HepG2 (cell line): ENCODE measurements around the gene DCD. TPM values are rescaled to one million over a fixed set of nuclear protein-coding genes. Genes with fewer than 3 reads are reported as not detected.

Experiments used
- ATAC-seq: fragments of 200-7000 bp; cut with Tn5 transposase; 3 replicates; pipeline ENCODE4 v1.9.1; 2020; ENCODE audit warnings: mild to moderate bottlenecking, moderate library complexity
- BruUV-seq: library from RNA; stranded (reverse); fragments of 400-500 nt; replicated peaks from 2 replicates; lab custom pipeline; 2021; lab: Mats Ljungman, UMichigan
- CTCF ChIA-PET: fragments of 300-600 bp; formaldehyde crosslinking; extraction: SDS; loops from one replicate; lab custom pipeline; 2021; ENCODE audit warnings: low total read pairs, inconsistent platforms, low intra/inter-chr PET ratio; lab: Yijun Ruan, JAX
- POLR2A ChIA-PET: fragments of 350-600 bp; sonication (Branson Sonifier 250); formaldehyde crosslinking; loops from one replicate; lab custom pipeline; 2020; ENCODE audit warnings: antibody characterized with exemption, inconsistent platforms; lab: Yijun Ruan, JAX
- DNase-seq: peaks from one replicate; pipeline ENCODE4 v3.0.0-alpha.2; 2015; ENCODE audit warnings: low spot score
- FAIRE-seq: peaks from 3 replicates; lab custom pipeline; 2011; peaks lifted over from hg19 to GRCh38; lab: Jason Lieb, UNC
- H2AFZ ChIP-seq: one replicate; pipeline ENCODE4 v1.6.1; 2011; ENCODE audit warnings: low read length, inconsistent platforms
- H3K27ac ChIP-seq: fragments of 300-600 bp; 3 replicates; pipeline ENCODE4 v1.8.0; 2011; ENCODE audit warnings: mixed run types, mild to moderate bottlenecking, mixed read lengths, low read length, inconsistent platforms; ENCODE audit not compliant: insufficient read depth; ENCODE audit errors: extremely low read length
- H3K27me3 ChIP-seq, 2 experiments: fragments of 200-600 bp in 1 of 2; 2 replicates in 1 of 2; 3 replicates in 1 of 2; pipeline versions ENCODE4 v1.6.0 to v1.8.0; 2011; ENCODE audit warnings: low read length in 2 of 2, mild to moderate bottlenecking in 2 of 2, moderate library complexity in 2 of 2, inconsistent platforms in 1 of 2; ENCODE audit not compliant: insufficient read depth in 2 of 2, control insufficient read depth in 1 of 2
- H3K36me3 ChIP-seq, 2 experiments: fragments of 200-600 bp in 1 of 2; replicated peaks in 1 of 2; 2 replicates in 1 of 2; 3 replicates in 1 of 2; pipeline versions ENCODE4 v1.5.1 to v1.8.0; 2011; ENCODE audit warnings: low read length in 2 of 2, inconsistent platforms in 1 of 2; ENCODE audit not compliant: insufficient read depth in 2 of 2, control insufficient read depth in 1 of 2
- H3K4me1 ChIP-seq: 2 replicates; pipeline ENCODE4 v1.5.1; 2012; ENCODE audit warnings: low read length, inconsistent platforms; ENCODE audit not compliant: insufficient read depth
- H3K4me2 ChIP-seq: 2 replicates; pipeline ENCODE4 v1.6.0; 2011; ENCODE audit warnings: low read depth, low read length, inconsistent platforms
- H3K4me3 ChIP-seq, 3 experiments: fragments of 200-600 bp in 1 of 3; sonication (generic), shearing (Covaris generic) in 1 of 3; replicated peaks in 1 of 3; 2 replicates each; pipeline ENCODE4 v1.5.1; 2011 to 2016; ENCODE audit warnings: low read length in 3 of 3, inconsistent platforms in 2 of 3, low read depth in 2 of 3, mild to moderate bottlenecking in 2 of 3, control low read depth in 1 of 3, mixed read lengths in 1 of 3; ENCODE audit not compliant: insufficient read depth in 1 of 3
- H3K79me2 ChIP-seq: one replicate; pipeline ENCODE4 v1.6.1; 2011; ENCODE audit warnings: low read length, inconsistent platforms; ENCODE audit not compliant: insufficient read depth
- H3K9ac ChIP-seq: 2 replicates; pipeline ENCODE4 v1.6.0; 2011; ENCODE audit warnings: mild to moderate bottlenecking, low read depth, low read length, inconsistent platforms; ENCODE audit not compliant: insufficient read depth
- H3K9me3 ChIP-seq: 2 replicates; pipeline ENCODE4 v1.5.1; 2012; ENCODE audit warnings: mild to moderate bottlenecking, low read length
- H4K20me1 ChIP-seq: 2 replicates; pipeline ENCODE4 v1.6.0; 2011; ENCODE audit warnings: inconsistent platforms, mild to moderate bottlenecking, low read length, moderate library complexity; ENCODE audit not compliant: insufficient read depth
- EEA1 ChIP-seq: sonication (generic); formaldehyde crosslinking; IDR thresholded peaks from 2 replicates; pipeline ENCODE4 v1.5.1; 2020; ENCODE audit warnings: mild to moderate bottlenecking, missing genetic modification reagents, borderline replicate concordance
- NFYB ChIP-seq: sonication (generic); formaldehyde crosslinking; IDR thresholded peaks from 2 replicates; pipeline ENCODE4 v1.4.0; 2020; ENCODE audit warnings: missing genetic modification reagents
- NPAS2 ChIP-seq: sonication (generic); formaldehyde crosslinking; IDR thresholded peaks from 2 replicates; pipeline ENCODE4 v1.8.0; 2022; ENCODE audit warnings: mild to moderate bottlenecking, missing genetic modification reagents, borderline replicate concordance
- NR2F1 ChIP-seq, 2 experiments: fragments of 450-650 bp in 1 of 2; formaldehyde crosslinking in 1 of 2; IDR thresholded peaks; 2 replicates each; pipeline versions ENCODE4 v1.5.0 to v1.6.1; 2016 to 2020; ENCODE audit warnings: mild to moderate bottlenecking in 1 of 2, missing compliant biosample characterization in 1 of 2, missing genetic modification reagents in 1 of 2, moderate library complexity in 1 of 2
- SRF ChIP-seq: IDR thresholded peaks from 2 replicates; pipeline ENCODE4 v1.6.1; 2011; ENCODE audit warnings: mild to moderate bottlenecking, low read depth, low read length, moderate library complexity
- TCF12 ChIP-seq, 2 experiments: fragments of 450-650 bp in 1 of 2; sonication (generic) in 1 of 2; formaldehyde crosslinking in 1 of 2; IDR thresholded peaks; 2 replicates each; pipeline versions ENCODE4 v1.6.1 to v1.8.0; 2017 to 2022; ENCODE audit warnings: antibody characterized with exemption in 1 of 2, mild to moderate bottlenecking in 1 of 2, missing genetic modification reagents in 1 of 2, moderate library complexity in 1 of 2
- ZNF317 ChIP-seq: sonication (generic); formaldehyde crosslinking; IDR thresholded peaks from 2 replicates; pipeline ENCODE4 v1.5.0; 2020; ENCODE audit warnings: mild to moderate bottlenecking, missing genetic modification reagents
- ZNF614 ChIP-seq: IDR thresholded peaks from 2 replicates; pipeline ENCODE4 v1.6.1; 2018; ENCODE audit warnings: missing biosample characterization, missing genetic modification reagents, inconsistent platforms, borderline replicate concordance
- ZNF616 ChIP-seq: sonication (generic); formaldehyde crosslinking; IDR thresholded peaks from 2 replicates; pipeline ENCODE4 v1.5.0; 2020; ENCODE audit warnings: low read depth, mild to moderate bottlenecking, missing genetic modification reagents
- WGBS: methylation state at CpG from one replicate; pipeline ENCODE4 v1.1.6; 2017; ENCODE audit warnings: low lambda C conversion rate; 5-methylcytosine and 5-hydroxymethylcytosine counted together
- in situ Hi-C: cut with HindIII; loops from 2 replicates; pipeline ENCODE4 v1.10.0; 2017; ENCODE audit warnings: low pct_unique_long_range_greater_than_20kb; ENCODE audit not compliant: extremely low pct_ligation_motif_present
- intact Hi-C: fragments of 100-400 bp; cut with micrococcal nuclease; formaldehyde crosslinking; loops from one replicate; pipeline ENCODE4 v1.10.0; 2022; ENCODE audit not compliant: unreplicated experiment
- polyA plus RNA-seq, 8 experiments: library from polyadenylated mRNA; depleted of rRNA in 3 of 8; stranded (reverse) in 7 of 8; unstranded in 1 of 8; fragments of >200 nt; fragmentation: Illumina TruSeq in 4 of 8; extraction: Trizol in 4 of 8; gene quantifications; 2 replicates each; pipeline versions ENCODE4 v1.2.1 to v1.2.3, GENCODE V29; 2011 to 2016; ENCODE audit warnings: low read depth in 4 of 8, missing spikeins in 1 of 8, mixed read lengths in 1 of 8; ENCODE audit not compliant: insufficient read depth in 1 of 8
- total RNA-seq, 5 experiments: library from RNA; depleted of rRNA; stranded (reverse); fragments of >200 nt; fragmentation: Illumina TruSeq; extraction: Trizol; gene quantifications; 2 replicates each; pipeline ENCODE4 v1.2.3, GENCODE V29; 2016; ENCODE audit warnings: low read depth in 1 of 5
- TF ChIP-seq, protein P1 (sequence below): sonication (generic); formaldehyde crosslinking; IDR thresholded peaks from 2 replicates; pipeline ENCODE4 v1.8.0; 2022; ENCODE audit warnings: missing genetic modification reagents, mild to moderate bottlenecking, inconsistent platforms, borderline replicate concordance
- TF ChIP-seq, protein P2 (sequence below): IDR thresholded peaks from 2 replicates; pipeline ENCODE4 v1.6.1; 2012; ENCODE audit warnings: low read length, improper control_type of control experiment
- TF ChIP-seq, protein P3 (sequence below): conservative IDR thresholded peaks from 2 replicates; pipeline ENCODE4 v1.6.1; 2018; ENCODE audit warnings: missing genetic modification reagents

Gene DCD
- total and polyA plus RNA-seq, 2 of the 13 experiments (the other 11 are each of a cell fraction or from before 2014, with no cell fraction given) = not detected

DNA sequence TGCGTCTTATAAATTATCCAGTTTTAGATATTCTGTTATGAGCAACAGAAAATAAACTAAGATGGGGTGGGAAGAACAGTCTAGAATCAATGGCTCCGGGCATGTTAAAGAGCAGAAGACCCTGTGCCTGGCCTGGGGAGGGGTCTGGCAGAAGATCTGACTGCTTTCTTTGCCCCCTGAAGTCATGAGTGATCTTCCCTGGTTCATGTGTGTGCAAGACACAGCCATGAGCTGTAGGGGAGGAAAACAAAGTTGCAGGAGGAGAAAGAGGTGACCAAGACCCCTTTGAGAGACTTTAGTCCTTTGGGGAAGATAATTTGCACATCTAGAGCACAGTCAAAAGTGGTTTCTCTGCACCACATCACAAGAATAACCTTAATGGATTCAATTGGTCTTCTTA is 18.2 kb downstream of the DCD start (continued):
- no peak for TF ChIP-seq SRF

DNA sequence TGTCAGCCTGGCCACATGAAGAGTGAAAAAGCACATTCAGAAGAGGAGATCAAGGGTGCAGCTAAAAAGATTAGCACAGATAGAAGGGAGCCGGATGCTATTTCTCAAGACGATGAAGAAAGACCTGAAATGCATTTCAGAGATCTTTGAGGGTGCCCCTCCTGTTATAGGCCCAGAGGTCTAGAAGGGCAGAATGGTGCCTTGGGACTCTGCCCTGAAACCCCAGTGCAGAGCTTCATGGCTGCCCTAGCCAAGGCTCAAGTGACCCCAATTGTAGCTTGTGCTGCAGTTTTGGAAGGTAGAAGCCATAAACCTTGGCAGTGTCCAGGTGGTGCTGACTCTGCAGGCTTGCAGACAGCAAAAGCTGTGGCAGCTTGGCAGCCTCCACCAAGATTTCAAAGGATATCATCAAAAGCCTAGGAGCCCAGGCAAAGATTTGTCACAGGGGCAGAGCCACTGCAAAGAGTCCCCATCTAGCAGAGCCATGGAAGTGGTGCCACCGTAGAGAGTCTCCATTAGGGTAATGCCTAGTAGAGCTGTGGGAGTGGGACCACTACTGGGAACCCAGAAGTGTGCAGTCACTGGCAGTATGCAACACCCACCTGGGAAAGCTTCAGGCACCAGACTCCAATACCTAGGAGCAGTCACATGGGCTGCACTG is 19.8 kb downstream of the DCD start:
- no TSS peak for BruUV-seq
- CTCF ChIA-PET = no interaction called here
- TF ChIP-seq, protein P1, sequence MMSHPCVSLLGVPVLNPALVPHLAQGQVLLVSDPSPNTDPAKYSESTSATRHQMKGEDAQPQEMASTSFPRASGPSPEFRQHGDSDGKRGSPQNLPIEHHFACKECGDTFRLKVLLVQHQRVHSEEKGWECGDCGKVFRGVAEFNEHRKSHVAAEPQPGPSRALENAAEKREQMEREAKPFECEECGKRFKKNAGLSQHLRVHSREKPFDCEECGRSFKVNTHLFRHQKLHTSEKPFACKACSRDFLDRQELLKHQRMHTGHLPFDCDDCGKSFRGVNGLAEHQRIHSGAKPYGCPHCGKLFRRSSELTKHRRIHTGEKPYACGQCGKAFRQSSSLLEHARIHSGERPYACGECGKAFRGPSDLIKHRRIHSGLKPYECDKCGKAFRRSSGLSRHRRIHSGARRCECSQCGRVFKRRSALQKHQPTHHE (CRISPR knock-in tag) = no peak
- no peak for TF ChIP-seq ZNF317 (CRISPR knock-in tag)
- no peak for TF ChIP-seq NR2F1 (CRISPR knock-in tag; IDR thresholded peaks at IDR 0.05)
- TF ChIP-seq EEA1 (CRISPR knock-in tag) = no peak
- TF ChIP-seq, protein P2, sequence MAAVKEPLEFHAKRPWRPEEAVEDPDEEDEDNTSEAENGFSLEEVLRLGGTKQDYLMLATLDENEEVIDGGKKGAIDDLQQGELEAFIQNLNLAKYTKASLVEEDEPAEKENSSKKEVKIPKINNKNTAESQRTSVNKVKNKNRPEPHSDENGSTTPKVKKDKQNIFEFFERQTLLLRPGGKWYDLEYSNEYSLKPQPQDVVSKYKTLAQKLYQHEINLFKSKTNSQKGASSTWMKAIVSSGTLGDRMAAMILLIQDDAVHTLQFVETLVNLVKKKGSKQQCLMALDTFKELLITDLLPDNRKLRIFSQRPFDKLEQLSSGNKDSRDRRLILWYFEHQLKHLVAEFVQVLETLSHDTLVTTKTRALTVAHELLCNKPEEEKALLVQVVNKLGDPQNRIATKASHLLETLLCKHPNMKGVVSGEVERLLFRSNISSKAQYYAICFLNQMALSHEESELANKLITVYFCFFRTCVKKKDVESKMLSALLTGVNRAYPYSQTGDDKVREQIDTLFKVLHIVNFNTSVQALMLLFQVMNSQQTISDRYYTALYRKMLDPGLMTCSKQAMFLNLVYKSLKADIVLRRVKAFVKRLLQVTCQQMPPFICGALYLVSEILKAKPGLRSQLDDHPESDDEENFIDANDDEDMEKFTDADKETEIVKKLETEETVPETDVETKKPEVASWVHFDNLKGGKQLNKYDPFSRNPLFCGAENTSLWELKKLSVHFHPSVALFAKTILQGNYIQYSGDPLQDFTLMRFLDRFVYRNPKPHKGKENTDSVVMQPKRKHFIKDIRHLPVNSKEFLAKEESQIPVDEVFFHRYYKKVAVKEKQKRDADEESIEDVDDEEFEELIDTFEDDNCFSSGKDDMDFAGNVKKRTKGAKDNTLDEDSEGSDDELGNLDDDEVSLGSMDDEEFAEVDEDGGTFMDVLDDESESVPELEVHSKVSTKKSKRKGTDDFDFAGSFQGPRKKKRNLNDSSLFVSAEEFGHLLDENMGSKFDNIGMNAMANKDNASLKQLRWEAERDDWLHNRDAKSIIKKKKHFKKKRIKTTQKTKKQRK = no peak
- TF ChIP-seq, protein P3, sequence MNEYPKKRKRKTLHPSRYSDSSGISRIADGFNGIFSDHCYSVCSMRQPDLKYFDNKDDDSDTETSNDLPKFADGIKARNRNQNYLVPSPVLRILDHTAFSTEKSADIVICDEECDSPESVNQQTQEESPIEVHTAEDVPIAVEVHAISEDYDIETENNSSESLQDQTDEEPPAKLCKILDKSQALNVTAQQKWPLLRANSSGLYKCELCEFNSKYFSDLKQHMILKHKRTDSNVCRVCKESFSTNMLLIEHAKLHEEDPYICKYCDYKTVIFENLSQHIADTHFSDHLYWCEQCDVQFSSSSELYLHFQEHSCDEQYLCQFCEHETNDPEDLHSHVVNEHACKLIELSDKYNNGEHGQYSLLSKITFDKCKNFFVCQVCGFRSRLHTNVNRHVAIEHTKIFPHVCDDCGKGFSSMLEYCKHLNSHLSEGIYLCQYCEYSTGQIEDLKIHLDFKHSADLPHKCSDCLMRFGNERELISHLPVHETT (CRISPR knock-in tag) = no peak
- TF ChIP-seq NFYB = no peak
- no peak for TF ChIP-seq ZNF616 (CRISPR knock-in tag)
- TF ChIP-seq TCF12 (IDR thresholded peaks at IDR 0.05) = no peak
- TF ChIP-seq TCF12 (CRISPR knock-in tag; IDR thresholded peaks at IDR 0.05) = no peak
- TF ChIP-seq ZNF614 (CRISPR knock-in tag) = no peak
- TF ChIP-seq NPAS2 = no peak

More for the DNA sequence above, 19.8 kb downstream of the DCD start:
- Histone ChIP-seq H3K9ac (no peak overlapping the region), H3K4me1 (no peaks in the 10 kb centered on the region), H4K20me1 (no peaks in the 10 kb centered on the region), H3K79me2 (no peaks in the 10 kb centered on the region), H3K9me3 (peaks cover 17% of the 10 kb centered on the region), H3K4me2 (no peak overlapping the region), H3K4me3 (no peak overlapping the region), H3K27me3 (peaks cover 1 to 10% of the 10 kb centered on the region in 2 experiments; a peak in 2 of 5 replicates), H3K36me3 (no peaks in the 10 kb centered on the region), H3K27ac (no peak overlapping the region), H2AFZ (no peak overlapping the region)
- FAIRE-seq (no peak), DNase-seq (no peak), ATAC-seq (no peak)
- 43% methylated on average over 2 of the region's 3 CpGs for WGBS
- POLR2A ChIA-PET = no interaction called here
- intact Hi-C loops (no loop called here), in situ Hi-C loops (no loop called here)
